Measurements from ENCODE around the gene HLA-B. TPM values are rescaled to one million over a fixed set of nuclear protein-coding genes. Genes with fewer than 3 reads are reported as not detected.

HLA-B gene
- total and polyA plus RNA-seq, 4 donors: 668 to 3,772 (median 1,436) TPM

DNA sequence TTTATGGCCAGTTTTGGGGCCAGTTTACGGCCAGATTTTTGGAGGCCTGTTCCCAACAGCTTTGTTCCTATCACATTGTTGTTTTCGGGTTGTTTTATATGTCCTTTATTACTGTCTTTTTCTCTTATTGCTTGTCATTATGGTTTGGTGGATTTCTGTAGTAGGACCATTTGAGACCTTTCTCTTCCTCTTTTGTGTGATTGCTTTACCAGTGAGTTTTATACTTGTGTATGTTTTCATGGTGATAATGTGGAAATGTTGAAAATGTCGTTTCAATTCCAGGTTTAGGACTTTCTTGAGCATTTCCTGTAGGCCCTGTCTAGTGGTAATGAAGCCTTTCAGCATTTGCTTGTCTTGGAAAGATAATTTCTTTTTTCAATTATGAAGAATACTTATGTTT lies 17.8 kb downstream of the HLA-B start:
- ATAC-seq (ENCODE audit: insufficient read depth, low FRiP score): no peak
- Histone ChIP-seq H3K9me3 (ENCODE audit: control insufficient read depth in 4 of 4, insufficient read depth in 3 of 4, low read length in 3 of 4) (peaks cover 0 to 9% (median 4%) of the 10 kb centered on the region in 4 donors), H3K4me3 (no peak overlapping the region), H3K36me3 (ENCODE audit: control insufficient read depth in 4 of 4, insufficient read depth in 4 of 4, low read length in 4 of 4) (no peaks in the 10 kb centered on the region), H3K27me3 (ENCODE audit: control insufficient read depth in 3 of 3, insufficient read depth in 3 of 3, low read length in 2 of 3) (no peaks in the 10 kb centered on the region), H3K27ac (ENCODE audit: low read depth in 1 of 2, low read length in 1 of 2) (no peak overlapping the region), H3K9ac (ENCODE audit: insufficient read depth in 1 of 2, low read length in 2 of 2) (no peak overlapping the region), H3K4me1 (ENCODE audit: control insufficient read depth in 5 of 5, insufficient read depth in 5 of 5, low read length in 5 of 5) (peaks cover 0 to 1% (median 0%) of the 10 kb centered on the region in 5 donors)
- TF ChIP-seq, protein P1, sequence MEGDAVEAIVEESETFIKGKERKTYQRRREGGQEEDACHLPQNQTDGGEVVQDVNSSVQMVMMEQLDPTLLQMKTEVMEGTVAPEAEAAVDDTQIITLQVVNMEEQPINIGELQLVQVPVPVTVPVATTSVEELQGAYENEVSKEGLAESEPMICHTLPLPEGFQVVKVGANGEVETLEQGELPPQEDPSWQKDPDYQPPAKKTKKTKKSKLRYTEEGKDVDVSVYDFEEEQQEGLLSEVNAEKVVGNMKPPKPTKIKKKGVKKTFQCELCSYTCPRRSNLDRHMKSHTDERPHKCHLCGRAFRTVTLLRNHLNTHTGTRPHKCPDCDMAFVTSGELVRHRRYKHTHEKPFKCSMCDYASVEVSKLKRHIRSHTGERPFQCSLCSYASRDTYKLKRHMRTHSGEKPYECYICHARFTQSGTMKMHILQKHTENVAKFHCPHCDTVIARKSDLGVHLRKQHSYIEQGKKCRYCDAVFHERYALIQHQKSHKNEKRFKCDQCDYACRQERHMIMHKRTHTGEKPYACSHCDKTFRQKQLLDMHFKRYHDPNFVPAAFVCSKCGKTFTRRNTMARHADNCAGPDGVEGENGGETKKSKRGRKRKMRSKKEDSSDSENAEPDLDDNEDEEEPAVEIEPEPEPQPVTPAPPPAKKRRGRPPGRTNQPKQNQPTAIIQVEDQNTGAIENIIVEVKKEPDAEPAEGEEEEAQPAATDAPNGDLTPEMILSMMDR (IDR thresholded peaks at IDR 0.05; ENCODE audit: control extremely low read depth, extremely low read depth): no peak
- 14 to 48% methylated on average over 3 of the region's 3 CpGs for WGBS, 2 donors
- no peak for DNase-seq

DNA sequence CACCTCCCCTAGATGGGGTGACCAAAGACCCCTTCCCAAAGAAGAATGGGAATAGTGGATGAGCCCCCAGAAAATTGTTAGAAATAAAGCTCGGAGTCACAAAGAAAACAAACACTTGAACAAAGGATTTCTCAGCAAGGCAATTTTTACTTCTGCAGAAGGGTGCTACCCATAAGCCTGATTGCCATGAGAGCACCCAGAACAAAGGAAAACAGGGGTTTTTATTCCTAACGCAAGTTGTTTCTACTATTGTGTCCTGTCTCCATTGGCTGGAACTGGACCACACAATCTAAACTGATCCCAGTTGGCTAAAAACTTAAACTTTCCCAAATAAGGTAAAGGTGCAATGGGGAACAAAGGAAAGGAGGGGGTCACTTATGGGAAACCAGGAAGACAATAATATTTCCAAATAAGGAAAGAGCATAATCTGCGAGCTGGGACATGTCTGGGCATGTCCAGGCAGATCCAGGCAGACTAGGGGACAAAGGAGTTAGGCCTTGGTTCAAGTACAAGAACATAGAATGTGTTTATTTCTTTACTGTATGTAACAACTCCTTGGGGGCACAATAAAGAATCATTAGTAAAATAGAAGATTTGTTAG lies 20.0 kb downstream of the HLA-B start:
- TF ChIP-seq, protein P1 (IDR thresholded peaks at IDR 0.05; ENCODE audit: control extremely low read depth, extremely low read depth): no peak
- no peak overlapping the region for H3K27ac ChIP-seq (ENCODE audit: low read depth in 1 of 2, low read length in 1 of 2)
- H3K9ac ChIP-seq (ENCODE audit: insufficient read depth in 1 of 2, low read length in 2 of 2): no peak overlapping the region
- no peak for ATAC-seq (ENCODE audit: insufficient read depth, low FRiP score)
- H3K36me3 ChIP-seq (ENCODE audit: control insufficient read depth in 4 of 4, insufficient read depth in 4 of 4, low read length in 4 of 4): no peaks in the 10 kb centered on the region
- H3K4me1 ChIP-seq (ENCODE audit: control insufficient read depth in 5 of 5, insufficient read depth in 5 of 5, low read length in 5 of 5): peaks cover 0 to 1% (median 0%) of the 10 kb centered on the region in 5 donors
- no peak overlapping the region for H3K4me3 ChIP-seq
- no peak for DNase-seq
- WGBS, 2 donors: 62 to 68% methylated on average over 3 of the region's 3 CpGs
- peaks cover 0 to 9% (median 4%) of the 10 kb centered on the region in 4 donors for H3K9me3 ChIP-seq (ENCODE audit: control insufficient read depth in 4 of 4, insufficient read depth in 3 of 4, low read length in 3 of 4)
- H3K27me3 ChIP-seq (ENCODE audit: control insufficient read depth in 3 of 3, insufficient read depth in 3 of 3, low read length in 2 of 3): no peaks in the 10 kb centered on the region

DNA sequence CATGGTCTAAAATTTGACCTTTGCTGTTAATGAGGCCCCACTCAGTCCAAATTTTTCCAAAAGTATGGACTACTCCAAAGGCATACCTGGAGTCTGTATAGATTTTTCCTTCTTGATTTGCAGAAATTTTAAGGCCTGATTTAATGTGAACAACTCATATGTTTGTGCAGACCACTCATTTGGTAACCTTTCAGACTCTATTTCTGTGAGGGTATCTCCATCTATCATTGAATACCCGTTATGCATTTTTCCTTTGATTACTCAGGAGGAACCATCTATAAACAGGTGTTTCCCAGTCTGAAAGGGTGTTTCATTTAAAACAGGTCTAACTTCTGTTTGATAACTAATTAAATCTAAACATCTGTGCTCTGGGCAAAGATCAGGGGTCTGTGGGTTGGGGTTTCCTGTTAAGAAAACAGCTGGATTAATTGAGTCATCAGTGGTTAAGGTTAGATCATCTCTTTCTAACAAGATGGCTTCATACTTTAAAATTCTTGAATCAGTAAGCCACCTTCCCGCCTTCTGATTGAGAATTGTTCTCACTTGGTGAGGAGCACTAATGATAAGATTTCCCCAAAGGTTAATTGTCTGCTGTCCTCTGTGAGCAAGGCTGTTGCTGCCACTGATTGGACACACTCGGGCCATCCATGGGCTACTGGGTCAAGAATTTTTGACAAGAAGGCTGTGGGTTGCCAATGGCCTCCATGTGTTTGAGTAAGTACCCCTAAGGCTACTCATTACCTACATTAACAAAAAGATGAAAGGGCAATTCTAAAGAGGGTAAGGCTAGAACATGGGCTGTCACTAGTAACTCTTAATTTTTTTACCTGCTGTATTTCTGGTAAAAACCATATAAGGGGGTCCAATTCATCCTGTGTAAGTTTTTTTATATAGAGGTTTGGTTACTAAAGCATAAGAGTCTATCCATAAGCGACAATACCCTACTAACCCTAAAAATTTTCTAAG lies 24.1 kb downstream of the HLA-B start:
- ATAC-seq (ENCODE audit: insufficient read depth, low FRiP score) (no peak), DNase-seq (no peak)
- Histone ChIP-seq H3K4me3 (no peak overlapping the region), H3K27ac (ENCODE audit: low read depth in 1 of 2, low read length in 1 of 2) (no peak overlapping the region), H3K36me3 (ENCODE audit: control insufficient read depth in 4 of 4, insufficient read depth in 4 of 4, low read length in 4 of 4) (no peaks in the 10 kb centered on the region), H3K27me3 (ENCODE audit: control insufficient read depth in 3 of 3, insufficient read depth in 3 of 3, low read length in 2 of 3) (no peaks in the 10 kb centered on the region), H3K4me1 (ENCODE audit: control insufficient read depth in 5 of 5, insufficient read depth in 5 of 5, low read length in 5 of 5) (no peaks in the 10 kb centered on the region), H3K9ac (ENCODE audit: insufficient read depth in 1 of 2, low read length in 2 of 2) (no peak overlapping the region), H3K9me3 (ENCODE audit: control insufficient read depth in 4 of 4, insufficient read depth in 3 of 4, low read length in 3 of 4) (peaks cover 0 to 6% (median 3%) of the 10 kb centered on the region in 4 donors)
- WGBS, 2 donors: 53 to 59% methylated on average over 4 of the region's 4 CpGs
- TF ChIP-seq, protein P1 (IDR thresholded peaks at IDR 0.05; ENCODE audit: control extremely low read depth, extremely low read depth): no peak
